HepG2 (cell line): Measurements from ENCODE around the gene MBTPS1. TPM values are rescaled to one million over a fixed set of nuclear protein-coding genes. Genes with fewer than 3 reads are reported as not detected.
A peak's percentile ranks its signal among the peaks of the same experiment; 100 is the strongest.

Experiments used
- ATAC-seq: fragments of 200-7000 bp; cut with Tn5 transposase; 3 replicates; pipeline ENCODE4 v1.9.1; 2020; ENCODE audit warnings: mild to moderate bottlenecking, moderate library complexity
- BruUV-seq: library from RNA; stranded (reverse); fragments of 400-500 nt; replicated peaks from 2 replicates; lab custom pipeline; 2021; lab: Mats Ljungman, UMichigan
- CTCF ChIA-PET: fragments of 300-600 bp; formaldehyde crosslinking; extraction: SDS; loops from one replicate; lab custom pipeline; 2021; ENCODE audit warnings: low total read pairs, inconsistent platforms, low intra/inter-chr PET ratio; lab: Yijun Ruan, JAX
- POLR2A ChIA-PET: fragments of 350-600 bp; sonication (Branson Sonifier 250); formaldehyde crosslinking; loops from one replicate; lab custom pipeline; 2020; ENCODE audit warnings: antibody characterized with exemption, inconsistent platforms; lab: Yijun Ruan, JAX
- DNase-seq: peaks from one replicate; pipeline ENCODE4 v3.0.0-alpha.2; 2015; ENCODE audit warnings: low spot score
- FAIRE-seq: peaks from 3 replicates; lab custom pipeline; 2011; peaks lifted over from hg19 to GRCh38; lab: Jason Lieb, UNC
- H2AFZ ChIP-seq: one replicate; pipeline ENCODE4 v1.6.1; 2011; ENCODE audit warnings: low read length, inconsistent platforms
- H3K27ac ChIP-seq: fragments of 300-600 bp; 3 replicates; pipeline ENCODE4 v1.8.0; 2011; ENCODE audit warnings: mixed run types, mild to moderate bottlenecking, mixed read lengths, low read length, inconsistent platforms; ENCODE audit not compliant: insufficient read depth; ENCODE audit errors: extremely low read length
- H3K27me3 ChIP-seq, 2 experiments: fragments of 200-600 bp in 1 of 2; 2 replicates in 1 of 2; 3 replicates in 1 of 2; pipeline versions ENCODE4 v1.6.0 to v1.8.0; 2011; ENCODE audit warnings: low read length in 2 of 2, mild to moderate bottlenecking in 2 of 2, moderate library complexity in 2 of 2, inconsistent platforms in 1 of 2; ENCODE audit not compliant: insufficient read depth in 2 of 2, control insufficient read depth in 1 of 2
- H3K36me3 ChIP-seq, 2 experiments: fragments of 200-600 bp in 1 of 2; replicated peaks in 1 of 2; 2 replicates in 1 of 2; 3 replicates in 1 of 2; pipeline versions ENCODE4 v1.5.1 to v1.8.0; 2011; ENCODE audit warnings: low read length in 2 of 2, inconsistent platforms in 1 of 2; ENCODE audit not compliant: insufficient read depth in 2 of 2, control insufficient read depth in 1 of 2
- H3K4me1 ChIP-seq: 2 replicates; pipeline ENCODE4 v1.5.1; 2012; ENCODE audit warnings: low read length, inconsistent platforms; ENCODE audit not compliant: insufficient read depth
- H3K4me2 ChIP-seq: 2 replicates; pipeline ENCODE4 v1.6.0; 2011; ENCODE audit warnings: low read depth, low read length, inconsistent platforms
- H3K4me3 ChIP-seq, 3 experiments: fragments of 200-600 bp in 1 of 3; sonication (generic), shearing (Covaris generic) in 1 of 3; replicated peaks in 1 of 3; 2 replicates each; pipeline ENCODE4 v1.5.1; 2011 to 2016; ENCODE audit warnings: low read length in 3 of 3, inconsistent platforms in 2 of 3, low read depth in 2 of 3, mild to moderate bottlenecking in 2 of 3, control low read depth in 1 of 3, mixed read lengths in 1 of 3; ENCODE audit not compliant: insufficient read depth in 1 of 3
- H3K79me2 ChIP-seq: one replicate; pipeline ENCODE4 v1.6.1; 2011; ENCODE audit warnings: low read length, inconsistent platforms; ENCODE audit not compliant: insufficient read depth
- H3K9ac ChIP-seq: 2 replicates; pipeline ENCODE4 v1.6.0; 2011; ENCODE audit warnings: mild to moderate bottlenecking, low read depth, low read length, inconsistent platforms; ENCODE audit not compliant: insufficient read depth
- H3K9me3 ChIP-seq: 2 replicates; pipeline ENCODE4 v1.5.1; 2012; ENCODE audit warnings: mild to moderate bottlenecking, low read length
- H4K20me1 ChIP-seq: 2 replicates; pipeline ENCODE4 v1.6.0; 2011; ENCODE audit warnings: inconsistent platforms, mild to moderate bottlenecking, low read length, moderate library complexity; ENCODE audit not compliant: insufficient read depth
- ARID5B ChIP-seq: IDR thresholded peaks from 2 replicates; pipeline ENCODE4 v1.4.0; 2020; ENCODE audit warnings: mild to moderate bottlenecking, missing genetic modification reagents
- CHD2 ChIP-seq: IDR thresholded peaks from 2 replicates; pipeline ENCODE4 v1.6.1; 2011; ENCODE audit warnings: low read depth, low read length, improper control_type of control experiment
- EZH2 ChIP-seq: conservative IDR thresholded peaks from 2 replicates; pipeline ENCODE4 v1.6.1; 2012; ENCODE audit warnings: mild to moderate bottlenecking, low read depth, low read length, moderate library complexity
- FLYWCH1 ChIP-seq: sonication (generic); formaldehyde crosslinking; IDR thresholded peaks from 2 replicates; pipeline ENCODE4 v1.8.1; 2023; ENCODE audit warnings: mild to moderate bottlenecking, missing genetic modification reagents
- FOSL2 ChIP-seq: sonication (generic); formaldehyde crosslinking; IDR thresholded peaks from 2 replicates; pipeline ENCODE4 v1.4.0; 2020; ENCODE audit warnings: missing genetic modification reagents
- HCFC1 ChIP-seq: fragments of 150-350 bp; IDR thresholded peaks from 2 replicates; pipeline ENCODE4 v1.6.1; 2014; ENCODE audit warnings: low read depth, low read length
- MEIS2 ChIP-seq: sonication (generic); formaldehyde crosslinking; IDR thresholded peaks from 2 replicates; pipeline ENCODE4 v1.9.0; 2021; ENCODE audit warnings: mild to moderate bottlenecking, missing genetic modification reagents
- MXI1 ChIP-seq: IDR thresholded peaks from 3 replicates; pipeline ENCODE4 v1.6.1; 2012; ENCODE audit warnings: low read depth, low read length, inconsistent platforms, borderline replicate concordance
- NPAS2 ChIP-seq: sonication (generic); formaldehyde crosslinking; IDR thresholded peaks from 2 replicates; pipeline ENCODE4 v1.8.0; 2022; ENCODE audit warnings: mild to moderate bottlenecking, missing genetic modification reagents, borderline replicate concordance
- TRAFD1 ChIP-seq: sonication (generic); formaldehyde crosslinking; IDR thresholded peaks from 2 replicates; pipeline ENCODE4 v1.5.1; 2020; ENCODE audit warnings: missing genetic modification reagents, mild to moderate bottlenecking, borderline replicate concordance
- ZBTB26 ChIP-seq: IDR thresholded peaks from 2 replicates; pipeline ENCODE4 v1.6.1; 2016; ENCODE audit warnings: missing compliant biosample characterization, missing genetic modification reagents, borderline replicate concordance
- ZNF224 ChIP-seq: sonication (generic); formaldehyde crosslinking; IDR thresholded peaks from 2 replicates; pipeline ENCODE4 v1.5.0; 2020; ENCODE audit warnings: mild to moderate bottlenecking, missing genetic modification reagents
- WGBS: methylation state at CpG from one replicate; pipeline ENCODE4 v1.1.6; 2017; ENCODE audit warnings: low lambda C conversion rate; 5-methylcytosine and 5-hydroxymethylcytosine counted together
- in situ Hi-C: cut with HindIII; loops from 2 replicates; pipeline ENCODE4 v1.10.0; 2017; ENCODE audit warnings: low pct_unique_long_range_greater_than_20kb; ENCODE audit not compliant: extremely low pct_ligation_motif_present
- intact Hi-C: fragments of 100-400 bp; cut with micrococcal nuclease; formaldehyde crosslinking; loops from one replicate; pipeline ENCODE4 v1.10.0; 2022; ENCODE audit not compliant: unreplicated experiment
- polyA plus RNA-seq, 8 experiments: library from polyadenylated mRNA; depleted of rRNA in 3 of 8; stranded (reverse) in 7 of 8; unstranded in 1 of 8; fragments of >200 nt; fragmentation: Illumina TruSeq in 4 of 8; extraction: Trizol in 4 of 8; gene quantifications; 2 replicates each; pipeline versions ENCODE4 v1.2.1 to v1.2.3, GENCODE V29; 2011 to 2016; ENCODE audit warnings: low read depth in 4 of 8, missing spikeins in 1 of 8, mixed read lengths in 1 of 8; ENCODE audit not compliant: insufficient read depth in 1 of 8
- total RNA-seq, 5 experiments: library from RNA; depleted of rRNA; stranded (reverse); fragments of >200 nt; fragmentation: Illumina TruSeq; extraction: Trizol; gene quantifications; 2 replicates each; pipeline ENCODE4 v1.2.3, GENCODE V29; 2016; ENCODE audit warnings: low read depth in 1 of 5

Gene MBTPS1
- total and polyA plus RNA-seq, 2 of the 13 experiments (the other 11 are each of a cell fraction or from before 2014, with no cell fraction given) = 56.7 to 91.3 TPM

GRCh38 chr16:84161037-84161436 is 44.3 kb upstream of the MBTPS1 start:
- CTCF ChIA-PET = no interaction called here
- 28% methylated on average over 3 of the region's 10 CpGs for WGBS
- Histone ChIP-seq H3K4me2 (no peak overlapping the region), H3K9me3 (no peaks in the 10 kb centered on the region)
- ATAC-seq = peak; percentile 34; the same call in 1 of the 3 replicates
- TF ChIP-seq EZH2 = peak; percentile 76; the same call in 1 of the 2 replicates
- no peak for TF ChIP-seq FLYWCH1 (CRISPR knock-in tag)
- TF ChIP-seq, all 625 proteins: peak for 1
- POLR2A ChIA-PET = no interaction called here
- H2AFZ ChIP-seq = no peak overlapping the region
- no peak for FAIRE-seq
- in situ Hi-C loops (no loop called here), intact Hi-C loops (no loop called here)
- H3K27me3 ChIP-seq = peaks cover 4 to 79% of the 10 kb centered on the region in 2 experiments
- no peak overlapping the region for H3K27ac ChIP-seq
- H3K4me1 ChIP-seq = no peaks in the 10 kb centered on the region
- H3K36me3 ChIP-seq = no peaks in the 10 kb centered on the region
- no peak overlapping the region for H3K9ac ChIP-seq
- BruUV-seq = no TSS peak
- no peaks in the 10 kb centered on the region for H3K79me2 ChIP-seq
- DNase-seq = no peak
- H3K4me3 ChIP-seq = no peak overlapping the region
- no peaks in the 10 kb centered on the region; the same call in 1 of the 2 replicates for H4K20me1 ChIP-seq

- Histone ChIP-seq H3K27me3 (peaks cover 4 to 77% of the 10 kb centered on the region in 2 experiments), H3K79me2 (no peaks in the 10 kb centered on the region), H2AFZ (no peak overlapping the region), H3K4me1 (peaks cover 6% of the 10 kb centered on the region; the same call in 1 of the 2 replicates), H3K4me2 (no peak overlapping the region), H4K20me1 (no peaks in the 10 kb centered on the region; the same call in 1 of the 2 replicates), H3K27ac (no peak overlapping the region), H3K36me3 (no peaks in the 10 kb centered on the region), H3K9ac (no peak overlapping the region), H3K4me3 (no peak overlapping the region), H3K9me3 (no peaks in the 10 kb centered on the region)
- CTCF ChIA-PET = no interaction called here
- in situ Hi-C loops (no loop called here), intact Hi-C loops (no loop called here)
- DNase-seq (no peak), ATAC-seq (no peak), FAIRE-seq (no peak)
- POLR2A ChIA-PET = no interaction called here
- BruUV-seq = no TSS peak
- WGBS = 3% methylated on average over 1 of the region's 1 CpG
- TF ChIP-seq CHD2 = no peak
- no peak for TF ChIP-seq TRAFD1
- no peak for TF ChIP-seq ZNF224 (CRISPR knock-in tag)
- no peak for TF ChIP-seq MXI1
- no peak for TF ChIP-seq FOSL2 (CRISPR knock-in tag)
- TF ChIP-seq NPAS2 (CRISPR knock-in tag) = no peak
- TF ChIP-seq HCFC1 = no peak
- no peak for TF ChIP-seq ARID5B (CRISPR knock-in tag)
- TF ChIP-seq MEIS2 (CRISPR knock-in tag) = no peak
- TF ChIP-seq ZBTB26 (CRISPR knock-in tag) = no peak
Observed at GRCh38 chr16:84159800-84160199, 43.1 kb upstream of the MBTPS1 start.
